ENCODE data around the gene CR1.
"Not testable (repeated sequence)": the region's sequence is repeated elsewhere in the genome, so short reads cannot be mapped to it uniquely, and the experiment has no call there.

Gene CR1

GRCh38 chr1:207644852-207645634, 149.1 kb downstream of the CR1 start, which contains the start of gene CR1L:
Gene CR1L (plus strand): TSS chr1:207645133. CDS start chr1:207645234, 101 bp downstream.
- peak; percentile 30 for DNase-seq (ENCODE audit: low read depth)

- DNase-seq (ENCODE audit: low read depth) = no peak
These were observed 149.7 kb downstream of the CR1 start for GRCh38 chr1:207645635-207646081.

- no peak for DNase-seq (ENCODE audit: low read depth)
These were observed 150.2 kb downstream of the CR1 start for GRCh38 chr1:207646171-207646570.

GRCh38 chr1:207646944-207647579, 151.1 kb downstream of the CR1 start:
- DNase-seq (ENCODE audit: low read depth) = no peak

- DNase-seq (ENCODE audit: low read depth) = no peak
These were observed 151.8 kb downstream of the CR1 start for GRCh38 chr1:207647671-207648333.

GRCh38 chr1:207648334-207649209, 152.6 kb downstream of the CR1 start:
- no peak for DNase-seq (ENCODE audit: low read depth)

- DNase-seq (ENCODE audit: low read depth) = no peak
These were observed 153.3 kb downstream of the CR1 start for GRCh38 chr1:207649210-207649753.

GRCh38 chr1:207649865-207650580, 154.1 kb downstream of the CR1 start:
- no peak for DNase-seq (ENCODE audit: low read depth)

- DNase-seq (ENCODE audit: low read depth) = no peak
These were observed 155.6 kb downstream of the CR1 start for GRCh38 chr1:207651583-207651982.

GRCh38 chr1:207654320-207654719, 158.4 kb downstream of the CR1 start:
- no peak for DNase-seq (ENCODE audit: low read depth)

GRCh38 chr1:207658408-207658807, 162.5 kb downstream of the CR1 start:
- no peak for DNase-seq (ENCODE audit: low read depth)

- no peak for DNase-seq (ENCODE audit: low read depth)
These were observed 163.0 kb downstream of the CR1 start for GRCh38 chr1:207658904-207659485.

- no peak for DNase-seq (ENCODE audit: low read depth)
These were observed 163.7 kb downstream of the CR1 start for GRCh38 chr1:207659545-207660153.

GRCh38 chr1:207661420-207661819, 165.5 kb downstream of the CR1 start:
- DNase-seq (ENCODE audit: low read depth) = not testable (repeated sequence)

- DNase-seq (ENCODE audit: low read depth) = no peak
These were observed 170.4 kb downstream of the CR1 start for GRCh38 chr1:207666342-207666741.

- no peak for DNase-seq (ENCODE audit: low read depth)
These were observed 173.6 kb downstream of the CR1 start for GRCh38 chr1:207669528-207670009.

- no peak for DNase-seq (ENCODE audit: low read depth)
These were observed 174.2 kb downstream of the CR1 start for GRCh38 chr1:207670192-207670591.

GRCh38 chr1:207670997-207671396, 175.0 kb downstream of the CR1 start:
- peak; percentile 5 for DNase-seq (ENCODE audit: low read depth)

GRCh38 chr1:207672522-207673130, 176.7 kb downstream of the CR1 start:
- DNase-seq (ENCODE audit: low read depth) = peak; percentile 60
